ENCODE data around the gene GAREM1. TPM values are rescaled to one million over a fixed set of nuclear protein-coding genes. Genes with fewer than 3 reads are reported as not detected.

The GAREM1 gene
- total RNA-seq, 1 experiment from 2014 or later: 4.7 TPM

DNA sequence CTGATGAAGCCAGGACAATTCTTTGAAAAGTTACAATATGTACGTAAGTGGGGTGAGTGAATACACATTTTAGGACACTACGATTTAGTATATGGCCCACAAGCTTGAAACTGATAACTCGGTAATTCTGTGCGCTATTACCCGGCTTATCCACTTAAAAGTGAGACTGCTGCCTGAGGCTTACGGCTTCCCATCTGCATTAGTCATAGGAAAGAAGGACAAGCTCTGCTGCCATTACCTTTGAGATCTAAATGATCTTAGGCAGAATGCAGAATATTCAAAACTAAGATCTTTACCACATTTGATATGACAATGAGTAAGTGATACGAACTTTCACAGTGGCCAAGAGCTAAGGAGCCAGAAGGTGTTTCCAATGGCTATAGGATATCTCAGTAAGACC is 133.3 kb downstream of the GAREM1 start:
- intact Hi-C loops (cut with micrococcal nuclease; ENCODE audit: unreplicated experiment): no loop called here
- Histone ChIP-seq H3K27me3 (ENCODE audit: control insufficient read depth, insufficient read depth, low read length) (no peaks in the 10 kb centered on the region), H3K4me3 (ENCODE audit: low read depth in 2 of 2, low read length in 2 of 2) (no peak overlapping the region), H3K36me3 (ENCODE audit: control insufficient read depth, insufficient read depth, low read length) (no peaks in the 10 kb centered on the region), H3K9me3 (ENCODE audit: control insufficient read depth, insufficient read depth, low read depth, low read length) (no peaks in the 10 kb centered on the region), H3K4me1 (ENCODE audit: control insufficient read depth, insufficient read depth, low read length) (no peaks in the 10 kb centered on the region), H3K27ac (ENCODE audit: low read length) (no peak overlapping the region)
- POLR2A ChIA-PET: no interaction called here
- DNase-seq (ENCODE audit: low read depth, low spot score): no peak
- CTCF ChIA-PET: no interaction called here
- TF ChIP-seq TCF7L2 (IDR thresholded peaks at IDR 0.05; ENCODE audit: low read depth, low read length) (no peak), POLR2AphosphoS5 (IDR thresholded peaks at IDR 0.05; ENCODE audit: low read depth, low read length) (no peak), SIN3A (IDR thresholded peaks at IDR 0.05; ENCODE audit: borderline replicate concordance, insufficient read depth, low read depth, low read length) (no peak)
- TF ChIP-seq, protein P1, sequence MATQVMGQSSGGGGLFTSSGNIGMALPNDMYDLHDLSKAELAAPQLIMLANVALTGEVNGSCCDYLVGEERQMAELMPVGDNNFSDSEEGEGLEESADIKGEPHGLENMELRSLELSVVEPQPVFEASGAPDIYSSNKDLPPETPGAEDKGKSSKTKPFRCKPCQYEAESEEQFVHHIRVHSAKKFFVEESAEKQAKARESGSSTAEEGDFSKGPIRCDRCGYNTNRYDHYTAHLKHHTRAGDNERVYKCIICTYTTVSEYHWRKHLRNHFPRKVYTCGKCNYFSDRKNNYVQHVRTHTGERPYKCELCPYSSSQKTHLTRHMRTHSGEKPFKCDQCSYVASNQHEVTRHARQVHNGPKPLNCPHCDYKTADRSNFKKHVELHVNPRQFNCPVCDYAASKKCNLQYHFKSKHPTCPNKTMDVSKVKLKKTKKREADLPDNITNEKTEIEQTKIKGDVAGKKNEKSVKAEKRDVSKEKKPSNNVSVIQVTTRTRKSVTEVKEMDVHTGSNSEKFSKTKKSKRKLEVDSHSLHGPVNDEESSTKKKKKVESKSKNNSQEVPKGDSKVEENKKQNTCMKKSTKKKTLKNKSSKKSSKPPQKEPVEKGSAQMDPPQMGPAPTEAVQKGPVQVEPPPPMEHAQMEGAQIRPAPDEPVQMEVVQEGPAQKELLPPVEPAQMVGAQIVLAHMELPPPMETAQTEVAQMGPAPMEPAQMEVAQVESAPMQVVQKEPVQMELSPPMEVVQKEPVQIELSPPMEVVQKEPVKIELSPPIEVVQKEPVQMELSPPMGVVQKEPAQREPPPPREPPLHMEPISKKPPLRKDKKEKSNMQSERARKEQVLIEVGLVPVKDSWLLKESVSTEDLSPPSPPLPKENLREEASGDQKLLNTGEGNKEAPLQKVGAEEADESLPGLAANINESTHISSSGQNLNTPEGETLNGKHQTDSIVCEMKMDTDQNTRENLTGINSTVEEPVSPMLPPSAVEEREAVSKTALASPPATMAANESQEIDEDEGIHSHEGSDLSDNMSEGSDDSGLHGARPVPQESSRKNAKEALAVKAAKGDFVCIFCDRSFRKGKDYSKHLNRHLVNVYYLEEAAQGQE (IDR thresholded peaks at IDR 0.05; ENCODE audit: insufficient read depth in 1 of 2, low read depth in 2 of 2, low read length in 1 of 2): no peak
- TF ChIP-seq, protein P2, sequence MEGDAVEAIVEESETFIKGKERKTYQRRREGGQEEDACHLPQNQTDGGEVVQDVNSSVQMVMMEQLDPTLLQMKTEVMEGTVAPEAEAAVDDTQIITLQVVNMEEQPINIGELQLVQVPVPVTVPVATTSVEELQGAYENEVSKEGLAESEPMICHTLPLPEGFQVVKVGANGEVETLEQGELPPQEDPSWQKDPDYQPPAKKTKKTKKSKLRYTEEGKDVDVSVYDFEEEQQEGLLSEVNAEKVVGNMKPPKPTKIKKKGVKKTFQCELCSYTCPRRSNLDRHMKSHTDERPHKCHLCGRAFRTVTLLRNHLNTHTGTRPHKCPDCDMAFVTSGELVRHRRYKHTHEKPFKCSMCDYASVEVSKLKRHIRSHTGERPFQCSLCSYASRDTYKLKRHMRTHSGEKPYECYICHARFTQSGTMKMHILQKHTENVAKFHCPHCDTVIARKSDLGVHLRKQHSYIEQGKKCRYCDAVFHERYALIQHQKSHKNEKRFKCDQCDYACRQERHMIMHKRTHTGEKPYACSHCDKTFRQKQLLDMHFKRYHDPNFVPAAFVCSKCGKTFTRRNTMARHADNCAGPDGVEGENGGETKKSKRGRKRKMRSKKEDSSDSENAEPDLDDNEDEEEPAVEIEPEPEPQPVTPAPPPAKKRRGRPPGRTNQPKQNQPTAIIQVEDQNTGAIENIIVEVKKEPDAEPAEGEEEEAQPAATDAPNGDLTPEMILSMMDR (IDR thresholded peaks at IDR 0.05): no peak
- in situ Hi-C loops (cut with HindIII; ENCODE audit: low pct_unique_long_range_greater_than_20kb, low sequenced_read_pairs): no loop called here
- no TSS peak for BruUV-seq (replicated peaks)
- ATAC-seq: no peak

DNA sequence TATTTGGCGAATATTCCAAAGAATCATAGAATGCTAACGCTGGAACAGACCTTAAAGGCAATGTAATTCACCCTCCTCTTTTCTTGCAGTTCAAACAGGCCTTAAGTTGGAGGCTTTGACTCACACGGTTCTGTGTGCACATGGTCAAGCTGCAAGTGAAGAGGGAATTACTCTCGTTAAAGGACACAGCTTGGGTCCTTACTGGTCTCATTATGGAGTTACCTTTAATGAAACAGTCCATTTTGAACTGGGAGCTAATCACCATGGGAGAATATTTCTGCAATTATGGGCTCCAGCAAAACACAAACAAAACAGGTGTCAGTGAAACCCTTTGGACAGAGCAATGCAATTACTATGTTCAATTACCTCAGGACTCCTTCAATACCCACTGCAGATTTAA is 135.5 kb downstream of the GAREM1 start:
- in situ Hi-C loops (cut with HindIII; ENCODE audit: low pct_unique_long_range_greater_than_20kb, low sequenced_read_pairs) (no loop called here), intact Hi-C loops (cut with micrococcal nuclease; ENCODE audit: unreplicated experiment) (no loop called here)
- H3K4me3 ChIP-seq (ENCODE audit: low read depth in 2 of 2, low read length in 2 of 2): no peak overlapping the region
- H3K27me3 ChIP-seq (ENCODE audit: control insufficient read depth, insufficient read depth, low read length): no peaks in the 10 kb centered on the region
- H3K36me3 ChIP-seq (ENCODE audit: control insufficient read depth, insufficient read depth, low read length): no peaks in the 10 kb centered on the region
- no peak overlapping the region for H3K27ac ChIP-seq (ENCODE audit: low read length)
- TF ChIP-seq TCF7L2 (IDR thresholded peaks at IDR 0.05; ENCODE audit: low read depth, low read length) (no peak), SIN3A (IDR thresholded peaks at IDR 0.05; ENCODE audit: borderline replicate concordance, insufficient read depth, low read depth, low read length) (no peak), POLR2AphosphoS5 (IDR thresholded peaks at IDR 0.05; ENCODE audit: low read depth, low read length) (no peak)
- TF ChIP-seq, protein P1 (IDR thresholded peaks at IDR 0.05; ENCODE audit: insufficient read depth in 1 of 2, low read depth in 2 of 2, low read length in 1 of 2): no peak
- TF ChIP-seq, protein P2 (IDR thresholded peaks at IDR 0.05): no peak
- DNase-seq (ENCODE audit: low read depth, low spot score) (no peak), ATAC-seq (no peak)
- ChIA-PET POLR2A (no interaction called here), CTCF (no interaction called here)
- no peaks in the 10 kb centered on the region for H3K4me1 ChIP-seq (ENCODE audit: control insufficient read depth, insufficient read depth, low read length)
- no TSS peak for BruUV-seq (replicated peaks)
- H3K9me3 ChIP-seq (ENCODE audit: control insufficient read depth, insufficient read depth, low read depth, low read length): no peaks in the 10 kb centered on the region

All from Panc1 (cell line).